ENCODE results near the gene NPHS1.
"Not testable (repeated sequence)": the region's sequence is repeated elsewhere in the genome, so short reads cannot be mapped to it uniquely, and the experiment has no call there.

NPHS1 gene

GRCh38 chr19:35813043-35813890 is 39.0 kb downstream of the NPHS1 start:
- DNase-seq (ENCODE audit: low spot score): no peak

DNA sequence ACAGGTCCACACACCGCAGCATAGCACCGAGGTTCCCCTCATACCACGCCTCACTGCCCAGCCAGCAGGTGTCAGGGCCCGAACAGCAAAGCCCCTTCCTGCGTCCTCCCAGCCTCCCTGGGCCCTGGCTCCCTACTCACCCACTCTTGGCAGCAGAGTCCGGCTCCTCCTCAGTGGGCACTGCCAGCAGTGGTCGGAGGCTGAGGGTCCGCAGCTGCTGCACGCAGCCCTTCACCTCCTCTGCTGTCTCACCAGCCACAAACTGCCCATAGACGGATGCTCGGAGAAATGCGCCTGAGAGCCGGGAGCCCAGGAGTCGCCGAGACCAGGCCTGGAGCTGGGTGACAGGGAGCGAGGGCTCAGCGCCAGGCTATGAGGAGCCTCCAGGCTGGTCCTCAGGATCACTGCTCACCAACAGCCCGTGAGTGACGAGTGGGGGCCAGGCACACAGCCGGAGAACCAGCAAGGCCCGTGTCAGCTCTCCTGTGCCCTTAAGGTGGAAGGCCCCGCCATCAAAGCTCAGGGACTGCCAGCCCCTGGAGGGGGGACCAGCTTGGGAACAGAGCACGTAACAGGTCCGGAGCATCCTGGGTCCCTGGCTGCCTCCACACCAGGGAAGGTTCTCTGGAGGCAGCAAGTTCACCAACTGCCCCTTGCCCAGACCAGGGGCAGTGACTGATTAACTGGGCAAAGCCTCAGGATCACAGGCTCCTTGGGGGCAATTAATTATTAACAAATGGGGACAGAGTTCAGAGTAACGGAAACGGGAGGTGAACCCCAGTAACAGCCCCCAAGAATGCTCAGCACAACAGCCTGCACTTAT is 39.9 kb downstream of the NPHS1 start, which contains the start of gene PRODH2:
Gene PRODH2, minus strand, starts transcription at position 626 of the 823 bp plus-strand sequence. Its CDS starts 40 bp downstream, at position 586.
- no peak for DNase-seq (ENCODE audit: low spot score)

DNA sequence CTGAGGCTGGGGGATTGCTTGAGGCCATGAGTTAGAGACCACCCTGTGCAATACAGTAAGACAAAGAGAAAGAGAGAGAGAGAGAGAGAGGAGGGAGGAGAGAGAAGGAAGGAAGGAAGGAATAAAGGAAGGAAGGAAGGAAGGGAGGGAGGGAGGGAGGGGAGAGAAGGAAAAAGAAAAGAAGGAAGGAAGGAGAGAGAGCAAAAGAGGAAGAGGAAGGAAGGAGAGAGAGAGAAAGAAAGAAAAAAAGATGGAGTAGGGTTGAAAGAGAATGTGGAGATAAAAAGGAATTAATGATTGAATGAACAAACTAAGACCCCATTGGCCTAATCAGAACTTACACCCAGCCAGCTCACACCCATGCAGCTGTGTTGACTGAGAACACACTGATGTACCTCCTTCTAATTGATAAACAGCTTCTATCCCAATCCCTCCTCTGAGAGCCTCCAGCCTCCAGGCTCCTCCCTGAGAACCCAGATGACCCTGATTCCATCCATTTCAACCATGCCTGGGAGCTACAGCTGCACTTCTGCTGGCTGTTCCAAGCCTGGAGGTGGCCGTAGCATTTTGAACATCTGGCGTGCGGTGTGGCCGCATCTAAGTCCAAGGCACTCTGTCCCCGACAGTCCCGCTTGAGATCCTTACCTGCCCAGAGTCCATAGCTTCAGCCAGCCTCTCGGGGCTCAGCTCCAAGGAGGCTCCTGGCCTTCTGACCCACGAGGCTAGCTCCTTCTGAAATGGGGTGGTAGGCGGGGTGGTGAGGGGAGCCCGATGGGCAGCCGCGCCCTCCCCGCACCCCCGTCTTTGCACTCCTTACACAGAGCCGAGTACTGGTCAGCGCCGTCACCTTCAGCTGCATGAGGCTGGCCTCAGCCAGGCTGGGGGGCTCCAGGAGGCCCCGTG is 40.7 kb downstream of the NPHS1 start:
- no peak for DNase-seq (ENCODE audit: low spot score)

- DNase-seq (ENCODE audit: low spot score): no peak
These were observed 44.7 kb downstream of the NPHS1 start for GRCh38 chr19:35807633-35808032.

DNA sequence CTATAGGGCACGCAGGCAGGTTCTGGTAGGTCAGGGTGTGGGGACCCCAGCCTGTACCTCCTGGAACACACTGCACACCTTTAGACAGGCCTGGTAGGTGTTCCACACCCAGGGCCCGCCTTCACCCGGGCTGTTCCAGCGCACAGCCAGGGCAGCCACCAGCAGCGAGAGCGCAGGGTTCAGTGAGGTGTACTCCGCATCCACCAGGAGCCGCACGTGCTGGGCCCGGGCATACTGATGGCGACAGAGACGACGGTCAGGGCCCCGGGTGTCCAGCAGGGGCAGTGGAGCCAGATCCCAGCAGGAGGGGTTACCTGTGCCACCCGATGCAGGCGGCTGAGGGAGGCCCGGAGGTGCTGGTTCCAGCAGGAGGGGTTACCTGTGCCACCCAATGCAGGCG is 45.7 kb downstream of the NPHS1 start:
- no peak for DNase-seq (ENCODE audit: low spot score)

GRCh38 chr19:35805526-35806102 is 46.7 kb downstream of the NPHS1 start:
- no peak for DNase-seq (ENCODE audit: low spot score)

- no peak for DNase-seq (ENCODE audit: low spot score)
These were observed 50.5 kb downstream of the NPHS1 start for GRCh38 chr19:35801828-35802227.

GRCh38 chr19:35797663-35798062 is 54.6 kb downstream of the NPHS1 start:
- DNase-seq (ENCODE audit: low spot score): peak; percentile 49

DNA sequence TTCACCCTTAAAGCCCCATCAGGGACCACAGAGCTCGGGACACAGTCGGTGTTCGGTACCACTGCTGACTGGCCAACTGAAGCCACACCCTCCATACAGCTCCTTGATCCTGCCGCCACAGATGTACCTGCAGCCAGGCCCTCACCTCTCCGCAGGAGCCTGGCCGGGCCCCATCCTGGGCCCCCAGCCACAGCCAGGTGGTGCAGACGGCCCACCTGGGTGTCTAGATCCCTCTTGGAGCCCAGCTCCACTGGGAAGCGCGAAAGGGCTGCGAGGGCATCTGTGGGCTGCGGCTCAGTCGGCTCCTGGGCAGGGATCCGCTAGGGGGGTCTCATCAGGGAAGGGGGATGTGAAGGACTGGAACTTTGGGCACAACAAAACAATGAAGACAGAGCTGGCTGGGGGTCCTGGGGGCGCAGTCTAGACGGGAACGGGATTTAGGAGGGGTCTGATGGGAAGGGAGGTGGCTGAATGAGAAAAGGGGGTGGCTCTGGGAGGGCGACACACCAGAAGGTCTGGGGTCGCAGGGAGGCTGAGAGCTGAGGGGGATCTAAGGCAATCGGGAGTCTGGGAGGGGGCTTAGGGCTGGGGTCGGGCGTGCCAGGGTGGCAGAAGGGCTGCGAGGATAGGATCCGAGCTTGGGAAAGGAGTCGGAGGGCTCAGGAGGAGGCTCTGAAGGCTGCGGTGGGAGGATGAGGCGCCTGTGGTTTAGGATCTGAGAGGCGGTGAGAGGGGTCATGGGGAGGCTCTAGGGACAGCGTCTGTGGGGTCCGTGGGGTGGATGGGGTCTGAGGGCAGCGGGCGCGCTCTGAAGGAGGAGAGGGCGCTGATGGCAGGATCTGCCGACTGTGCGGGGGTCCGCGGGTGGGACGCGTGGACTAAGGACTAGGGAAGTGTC is 55.4 kb downstream of the NPHS1 start:
- no peak for DNase-seq (ENCODE audit: low spot score)

- not testable (repeated sequence) for DNase-seq (ENCODE audit: low spot score)
These were observed 56.7 kb downstream of the NPHS1 start for GRCh38 chr19:35795564-35795963.

GRCh38 chr19:35793381-35794165 is 58.7 kb downstream of the NPHS1 start:
- DNase-seq (ENCODE audit: low spot score): no peak

DNA sequence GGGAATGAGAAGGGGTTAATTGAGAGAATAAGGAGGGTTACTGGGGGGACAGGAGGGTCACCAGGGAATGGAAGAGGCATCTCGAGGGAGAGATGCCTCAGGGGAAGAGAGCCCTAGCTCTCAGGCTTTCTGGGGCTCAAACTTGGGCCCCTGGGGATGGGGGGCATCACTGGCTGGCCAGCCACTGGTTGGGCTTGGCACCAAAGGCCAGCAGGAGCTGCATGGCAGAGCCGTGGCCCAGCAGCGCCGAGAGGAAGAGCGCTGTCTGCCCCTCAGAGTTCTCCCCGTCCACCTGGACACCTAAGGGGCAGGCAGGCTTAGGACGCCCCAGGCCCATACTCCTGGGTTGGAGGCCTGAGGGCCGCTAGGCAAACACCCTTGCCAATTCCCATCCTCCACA is 59.4 kb downstream of the NPHS1 start:
- DNase-seq (ENCODE audit: low spot score): no peak

DNA sequence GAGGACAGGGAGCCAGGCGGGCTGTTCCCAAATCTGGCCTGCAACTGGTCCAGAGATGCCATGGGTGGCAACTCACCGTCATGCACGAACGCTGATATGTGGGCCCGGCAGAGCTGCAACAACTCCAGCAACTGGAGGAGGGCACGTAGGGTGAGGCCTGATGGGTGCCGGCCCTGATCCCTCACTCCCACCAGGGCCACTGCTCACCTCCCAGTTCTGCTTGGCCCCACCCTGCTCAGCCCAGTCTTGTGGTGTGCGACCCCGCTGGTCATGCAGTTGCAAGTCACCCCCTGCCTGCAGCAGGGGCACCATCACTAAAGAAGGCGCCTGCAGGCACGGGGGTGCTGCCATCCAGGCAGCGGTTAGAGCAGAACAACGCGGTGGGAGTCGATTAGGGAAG is 60.0 kb downstream of the NPHS1 start:
- DNase-seq (ENCODE audit: low spot score): no peak

- no peak for DNase-seq (ENCODE audit: low spot score)
These were observed 60.5 kb downstream of the NPHS1 start for GRCh38 chr19:35791814-35792279.

DNA sequence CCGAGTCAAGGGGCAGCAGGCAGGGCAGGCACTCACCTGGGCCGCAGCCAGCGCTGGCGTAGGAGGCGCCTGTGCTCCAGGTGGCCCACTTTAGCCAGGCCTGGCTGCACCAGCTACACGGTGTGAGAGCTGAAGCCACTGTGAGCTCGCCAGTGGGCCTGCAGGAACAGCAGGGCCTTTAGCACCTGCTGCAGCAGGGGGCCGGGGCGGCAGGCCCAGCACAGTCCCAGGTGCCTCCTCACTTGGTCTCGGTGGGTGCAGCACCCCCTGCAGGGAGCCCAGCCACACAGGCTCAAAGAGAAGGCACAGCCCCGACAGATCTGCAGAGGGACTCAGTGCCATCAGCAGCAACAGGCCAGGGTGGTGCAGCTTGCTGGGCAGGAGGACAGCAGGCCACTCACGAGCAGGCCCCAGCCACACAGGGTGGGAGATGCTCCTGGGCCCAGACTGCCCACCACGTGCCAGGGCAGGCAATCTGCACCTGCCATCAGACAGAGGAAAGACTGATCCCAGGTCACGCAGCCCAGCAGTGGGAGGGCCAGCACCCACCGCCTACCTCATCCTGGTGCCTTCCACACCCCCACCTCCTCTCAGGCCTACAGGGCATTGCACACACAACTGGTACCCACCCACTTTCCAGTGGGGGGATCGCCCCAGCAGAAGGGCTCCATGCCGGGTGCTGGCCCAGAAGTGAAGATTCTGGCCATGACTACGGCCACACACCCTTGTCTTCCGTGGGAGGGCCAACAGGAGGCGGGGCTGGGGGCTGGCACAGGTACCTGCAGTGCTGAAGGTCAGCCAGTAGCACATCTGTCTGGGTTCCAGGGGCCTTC is 61.1 kb downstream of the NPHS1 start:
- DNase-seq (ENCODE audit: low spot score): peak; percentile 31

- no peak for DNase-seq (ENCODE audit: low spot score)
These were observed 62.0 kb downstream of the NPHS1 start for GRCh38 chr19:35789978-35790944.

All from SK-N-DZ (cell line).